HepG2 (cell line): Measurements from ENCODE around the gene CBX6. TPM values are rescaled to one million over a fixed set of nuclear protein-coding genes. Genes with fewer than 3 reads are reported as not detected.

Experiments
- ARID5B ChIP-seq: IDR thresholded peaks from 2 replicates; pipeline ENCODE4 v1.4.0; 2020; ENCODE audit warnings: mild to moderate bottlenecking, missing genetic modification reagents
- BCL3 ChIP-seq: sonication (generic); formaldehyde crosslinking; IDR thresholded peaks from 2 replicates; pipeline ENCODE4 v1.5.1; 2020; ENCODE audit warnings: mild to moderate bottlenecking, missing genetic modification reagents, moderate library complexity
- CREM ChIP-seq, 2 experiments: sonication (generic) in 1 of 2; formaldehyde crosslinking in 1 of 2; IDR thresholded peaks; 2 replicates each; pipeline versions ENCODE4 v1.4.0 to v1.6.1; 2016 to 2020; ENCODE audit warnings: antibody characterized with exemption in 1 of 2, mild to moderate bottlenecking in 1 of 2, missing genetic modification reagents in 1 of 2
- GZF1 ChIP-seq: sonication (generic); formaldehyde crosslinking; IDR thresholded peaks from 2 replicates; pipeline ENCODE4 v1.5.1; 2020; ENCODE audit warnings: mild to moderate bottlenecking, missing genetic modification reagents
- KLF9 ChIP-seq: IDR thresholded peaks from 2 replicates; pipeline ENCODE4 v1.6.1; 2016; ENCODE audit warnings: low read depth
- MXD4 ChIP-seq: IDR thresholded peaks from 2 replicates; pipeline ENCODE4 v1.6.1; 2016; ENCODE audit warnings: mild to moderate bottlenecking, missing biosample characterization, missing genetic modification reagents
- NCOR1 ChIP-seq: fragments of 200-600 bp; sonication (generic); IDR thresholded peaks from 2 replicates; pipeline ENCODE4 v1.7.0; 2017; ENCODE audit warnings: antibody characterized with exemption, low read length, borderline replicate concordance
- RARA ChIP-seq: IDR thresholded peaks from 2 replicates; pipeline ENCODE4 v1.6.1; 2016; ENCODE audit warnings: missing genetic modification reagents, missing compliant biosample characterization
- THRA ChIP-seq: sonication (generic); formaldehyde crosslinking; IDR thresholded peaks from 2 replicates; pipeline ENCODE4 v1.4.0; 2020; ENCODE audit warnings: missing genetic modification reagents, borderline replicate concordance
- U2AF1 ChIP-seq: fragments of 200-400 bp; formaldehyde crosslinking; optimal IDR thresholded peaks from 2 replicates; pipeline ENCODE3; 2017; ENCODE audit warnings: mild to moderate bottlenecking, low read depth, low read length
- ZBTB2 ChIP-seq: sonication (generic); formaldehyde crosslinking; IDR thresholded peaks from 2 replicates; pipeline ENCODE4 v1.8.0; 2022; ENCODE audit warnings: low read depth, missing genetic modification reagents
- ZNF136 ChIP-seq: sonication (generic); formaldehyde crosslinking; IDR thresholded peaks from 2 replicates; pipeline ENCODE4 v1.8.1; 2022; ENCODE audit warnings: low read depth, mild to moderate bottlenecking, moderate library complexity, missing genetic modification reagents
- ZNF207 ChIP-seq: fragments of 450-650 bp; IDR thresholded peaks from 2 replicates; pipeline ENCODE4 v1.6.1; 2016; ENCODE audit warnings: antibody characterized with exemption, borderline replicate concordance
- ZNF251 ChIP-seq: sonication (generic); formaldehyde crosslinking; IDR thresholded peaks from 2 replicates; pipeline ENCODE4 v1.9.0; 2021; ENCODE audit warnings: mild to moderate bottlenecking, missing genetic modification reagents
- ZNF333 ChIP-seq: sonication (generic); formaldehyde crosslinking; IDR thresholded peaks from 2 replicates; pipeline ENCODE4 v1.4.0; 2020; ENCODE audit warnings: mild to moderate bottlenecking, missing genetic modification reagents, borderline replicate concordance
- ZNF83 ChIP-seq: sonication (generic); formaldehyde crosslinking; IDR thresholded peaks from 2 replicates; pipeline ENCODE4 v1.4.0; 2020; ENCODE audit warnings: missing genetic modification reagents, mild to moderate bottlenecking, borderline replicate concordance
- ZUFSP ChIP-seq: sonication (generic); formaldehyde crosslinking; IDR thresholded peaks from 2 replicates; pipeline ENCODE4 v1.9.0; 2021; ENCODE audit warnings: missing genetic modification reagents, mild to moderate bottlenecking, borderline replicate concordance
- polyA plus RNA-seq, 8 experiments: library from polyadenylated mRNA; depleted of rRNA in 3 of 8; stranded (reverse) in 7 of 8; unstranded in 1 of 8; fragments of >200 nt; fragmentation: Illumina TruSeq in 4 of 8; extraction: Trizol in 4 of 8; gene quantifications; 2 replicates each; pipeline versions ENCODE4 v1.2.1 to v1.2.3, GENCODE V29; 2011 to 2016; ENCODE audit warnings: low read depth in 4 of 8, missing spikeins in 1 of 8, mixed read lengths in 1 of 8; ENCODE audit not compliant: insufficient read depth in 1 of 8
- total RNA-seq, 5 experiments: library from RNA; depleted of rRNA; stranded (reverse); fragments of >200 nt; fragmentation: Illumina TruSeq; extraction: Trizol; gene quantifications; 2 replicates each; pipeline ENCODE4 v1.2.3, GENCODE V29; 2016; ENCODE audit warnings: low read depth in 1 of 5

CBX6 gene
- total and polyA plus RNA-seq, 2 of the 13 experiments (the other 11 are each of a cell fraction or from before 2014, with no cell fraction given) = 1.7 to 6.5 TPM

- no peak for TF ChIP-seq MXD4
- 0 out of 2 replicates have a peak, but pooled peaks have one; percentile 18 for TF ChIP-seq NCOR1
- no peak for TF ChIP-seq U2AF1
- no peak for TF ChIP-seq ZNF207
- TF ChIP-seq KLF9 (CRISPR knock-in tag) = no peak
- TF ChIP-seq ZNF333 (CRISPR knock-in tag) = 0 out of 2 replicates have a peak, but pooled peaks have one; percentile 27
- peak; percentile 59 for TF ChIP-seq RARA (CRISPR knock-in tag)
- TF ChIP-seq THRA (CRISPR knock-in tag) = peak; percentile 35; the same call in 1 of the 2 replicates
- no peak for TF ChIP-seq BCL3 (CRISPR knock-in tag)
- peak; percentile 29; the same call in 1 of the 2 replicates for TF ChIP-seq ARID5B (CRISPR knock-in tag)
- no peak for TF ChIP-seq ZNF83 (CRISPR knock-in tag)
- no peak for TF ChIP-seq GZF1
- no peak for TF ChIP-seq ZUFSP (CRISPR knock-in tag)
- 0 out of 2 replicates have a peak, but pooled peaks have one; percentile 38 for TF ChIP-seq ZBTB2
- TF ChIP-seq ZNF136 = no peak
- TF ChIP-seq CREM (IDR thresholded peaks at IDR 0.05) = peak; percentile 34; the same call in 1 of the 2 replicates
- no peak for TF ChIP-seq CREM (CRISPR knock-in tag; IDR thresholded peaks at IDR 0.05)
- no peak for TF ChIP-seq ZNF251 (CRISPR knock-in tag)
Measured at GRCh38 chr22:38844315-38845003, 27.6 kb downstream of the CBX6 start (continued).
